OCI-LY7 (cell line): Measurements from ENCODE around the gene FGFBP1. TPM values are rescaled to one million over a fixed set of nuclear protein-coding genes. Genes with fewer than 3 reads are reported as not detected.

ENCODE experiments used
- BruUV-seq: library from RNA; stranded (reverse); fragments of 400-500 nt; replicated peaks from 2 replicates; lab custom pipeline; 2021; lab: Mats Ljungman, UMichigan
- CTCF ChIA-PET: fragments of 300-600 bp; sonication (Branson Sonifier 250); formaldehyde crosslinking; loops from one replicate; lab custom pipeline; 2022; ENCODE audit warnings: antibody characterized with exemption; ENCODE audit not compliant: unreplicated experiment; lab: Charles Lee
- POLR2A ChIA-PET: fragments of 300-600 bp; sonication (Branson Sonifier 250); formaldehyde crosslinking; loops from one replicate; lab custom pipeline; 2022; ENCODE audit warnings: antibody characterized with exemption; lab: Charles Lee
- DNase-seq: peaks from one replicate; pipeline ENCODE4 v3.0.0-alpha.2; 2015; ENCODE audit warnings: low spot score
- H2AFZ ChIP-seq: fragments of 200-600 bp; sonication (generic), shearing (Covaris generic); 2 replicates; pipeline ENCODE4 v1.6.1; 2014; ENCODE audit warnings: mild to moderate bottlenecking, antibody characterized with exemption, low read length, moderate library complexity
- H3K27ac ChIP-seq: fragments of 200-600 bp; sonication (generic); 2 replicates; pipeline ENCODE4 v1.5.1; 2014; ENCODE audit warnings: mixed run types, low read depth, mild to moderate bottlenecking, moderate library complexity, low read length, inconsistent platforms; ENCODE audit not compliant: poor library complexity, severe bottlenecking
- H3K36me3 ChIP-seq: fragments of 200-600 bp; sonication (generic); 2 replicates; pipeline ENCODE4 v1.6.1; 2014; ENCODE audit warnings: mild to moderate bottlenecking, antibody characterized with exemption, low read length, moderate library complexity, mixed read lengths; ENCODE audit not compliant: insufficient read depth
- H3K4me1 ChIP-seq: fragments of 200-600 bp; sonication (generic); 2 replicates; pipeline ENCODE4 v1.5.1; 2014; ENCODE audit warnings: mild to moderate bottlenecking, low read length; ENCODE audit not compliant: insufficient read depth, poor library complexity, severe bottlenecking
- H3K4me2 ChIP-seq: fragments of 200-600 bp; sonication (generic); 2 replicates; pipeline ENCODE4 v1.6.1; 2014; ENCODE audit warnings: mild to moderate bottlenecking, low read length
- H3K4me3 ChIP-seq: fragments of 200-600 bp; sonication (generic); 2 replicates; pipeline ENCODE4 v1.5.1; 2014; ENCODE audit warnings: mild to moderate bottlenecking, low read depth, low read length; ENCODE audit not compliant: poor library complexity, severe bottlenecking
- H3K79me2 ChIP-seq: fragments of 200-600 bp; sonication (generic); 2 replicates; pipeline ENCODE4 v1.6.1; 2016; ENCODE audit warnings: low read depth, mild to moderate bottlenecking, low read length, moderate library complexity, mixed read lengths; ENCODE audit not compliant: insufficient read depth
- H3K9me2 ChIP-seq: fragments of 200-600 bp; sonication (generic); 2 replicates; pipeline ENCODE4 v1.6.1; 2016; ENCODE audit warnings: mild to moderate bottlenecking, low read length, mixed read lengths; ENCODE audit not compliant: insufficient read depth
- H3K9me3 ChIP-seq: fragments of 200-600 bp; sonication (generic); 2 replicates; pipeline ENCODE4 v1.6.1; 2014; ENCODE audit warnings: mild to moderate bottlenecking, mixed run types, low read length, mixed read lengths
- H4K20me1 ChIP-seq: fragments of 200-600 bp; sonication (generic); 2 replicates; pipeline ENCODE4 v1.6.1; 2014; ENCODE audit warnings: mild to moderate bottlenecking, antibody characterized with exemption, low read length, moderate library complexity, mixed read lengths; ENCODE audit not compliant: insufficient read depth
- EZH2phosphoT487 ChIP-seq: fragments of 200-600 bp; sonication (generic); IDR thresholded peaks from 2 replicates; pipeline ENCODE4 v1.6.1; 2018; ENCODE audit warnings: low read depth, borderline replicate concordance, mild to moderate bottlenecking, mixed run types, antibody characterized with exemption, low read length, moderate library complexity, mixed read lengths
- intact Hi-C: fragments of 100-400 bp; cut with micrococcal nuclease; formaldehyde crosslinking; loops from one replicate; pipeline ENCODE4 v1.10.0; 2022; ENCODE audit not compliant: unreplicated experiment
- total RNA-seq, 2 experiments: library from RNA; depleted of rRNA in 1 of 2; stranded (reverse); fragments of >200 nt in 1 of 2; shearing (Covaris generic) in 1 of 2; gene quantifications; 2 replicates each; pipeline ENCODE4 v1.2.3, GENCODE V29; 2014 to 2022
- TF ChIP-seq, protein P1 (sequence below): fragments of 200-600 bp; sonication (generic); conservative IDR thresholded peaks from 2 replicates; pipeline ENCODE4 v1.5.1; 2014; ENCODE audit warnings: mild to moderate bottlenecking, antibody characterized with exemption, low read length, moderate library complexity, mixed read lengths

Gene FGFBP1
- total RNA-seq, 2 experiments from 2014 or later = not detected

- intact Hi-C loops = no loop called here
- TF ChIP-seq, protein P1, sequence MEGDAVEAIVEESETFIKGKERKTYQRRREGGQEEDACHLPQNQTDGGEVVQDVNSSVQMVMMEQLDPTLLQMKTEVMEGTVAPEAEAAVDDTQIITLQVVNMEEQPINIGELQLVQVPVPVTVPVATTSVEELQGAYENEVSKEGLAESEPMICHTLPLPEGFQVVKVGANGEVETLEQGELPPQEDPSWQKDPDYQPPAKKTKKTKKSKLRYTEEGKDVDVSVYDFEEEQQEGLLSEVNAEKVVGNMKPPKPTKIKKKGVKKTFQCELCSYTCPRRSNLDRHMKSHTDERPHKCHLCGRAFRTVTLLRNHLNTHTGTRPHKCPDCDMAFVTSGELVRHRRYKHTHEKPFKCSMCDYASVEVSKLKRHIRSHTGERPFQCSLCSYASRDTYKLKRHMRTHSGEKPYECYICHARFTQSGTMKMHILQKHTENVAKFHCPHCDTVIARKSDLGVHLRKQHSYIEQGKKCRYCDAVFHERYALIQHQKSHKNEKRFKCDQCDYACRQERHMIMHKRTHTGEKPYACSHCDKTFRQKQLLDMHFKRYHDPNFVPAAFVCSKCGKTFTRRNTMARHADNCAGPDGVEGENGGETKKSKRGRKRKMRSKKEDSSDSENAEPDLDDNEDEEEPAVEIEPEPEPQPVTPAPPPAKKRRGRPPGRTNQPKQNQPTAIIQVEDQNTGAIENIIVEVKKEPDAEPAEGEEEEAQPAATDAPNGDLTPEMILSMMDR = no peak
- no peak for TF ChIP-seq EZH2phosphoT487
- Histone ChIP-seq H3K4me1 (no peaks in the 10 kb centered on the region), H3K4me2 (no peak overlapping the region), H3K4me3 (no peak overlapping the region), H2AFZ (no peak overlapping the region), H3K9me3 (no peaks in the 10 kb centered on the region), H4K20me1 (no peaks in the 10 kb centered on the region), H3K27ac (no peak overlapping the region), H3K79me2 (no peaks in the 10 kb centered on the region), H3K9me2 (no peaks in the 10 kb centered on the region), H3K36me3 (no peaks in the 10 kb centered on the region)
- no TSS peak for BruUV-seq
- DNase-seq = no peak
- ChIA-PET CTCF (no interaction called here), POLR2A (no interaction called here)
These were observed 45.1 kb upstream of the FGFBP1 start for GRCh38 chr4:15983610-15984009.

GRCh38 chr4:15982842-15983524, 44.4 kb upstream of the FGFBP1 start:
- no peaks in the 10 kb centered on the region for H3K36me3 ChIP-seq
- no peak overlapping the region for H3K4me3 ChIP-seq
- ChIA-PET CTCF (no interaction called here), POLR2A (no interaction called here)
- BruUV-seq = no TSS peak
- DNase-seq = no peak
- intact Hi-C loops = no loop called here
- H4K20me1 ChIP-seq = no peaks in the 10 kb centered on the region
- H3K9me2 ChIP-seq = no peaks in the 10 kb centered on the region
- H3K4me2 ChIP-seq = no peak overlapping the region
- TF ChIP-seq, protein P1 = no peak
- no peak for TF ChIP-seq EZH2phosphoT487
- H3K79me2 ChIP-seq = no peaks in the 10 kb centered on the region
- H3K27ac ChIP-seq = no peak overlapping the region
- H3K9me3 ChIP-seq = no peaks in the 10 kb centered on the region
- no peaks in the 10 kb centered on the region for H3K4me1 ChIP-seq
- no peak overlapping the region for H2AFZ ChIP-seq
